PC-3 (cell line): ENCODE results near the gene ZDHHC24.

Experiments used
- CTCF ChIP-seq: fragments of 300-600 bp; sonication (generic); conservative IDR thresholded peaks from 2 replicates; pipeline ENCODE4 v1.5.1; 2017; ENCODE audit warnings: antibody characterized with exemption, low read depth, mild to moderate bottlenecking, low read length
- EZH2 ChIP-seq: fragments of 300-600 bp; sonication (generic); IDR thresholded peaks from one replicate; pipeline ENCODE4 v1.6.1; 2017; ENCODE audit warnings: antibody characterized with exemption, mild to moderate bottlenecking, low read length; ENCODE audit not compliant: unreplicated experiment

- no peak for TF ChIP-seq CTCF
- no peak for TF ChIP-seq EZH2
These were observed 44.3 kb upstream of the ZDHHC24 start for GRCh38 chr11:66589996-66590675.
